CD4-positive, alpha-beta T cell treated with Interleukin-6 for 4 hours (primary cell): ENCODE data around the gene GUCY2D.
A peak's percentile ranks its signal among the peaks of the same experiment; 100 is the strongest.
"Not testable (repeated sequence)": the region's sequence is repeated elsewhere in the genome, so short reads cannot be mapped to it uniquely, and the experiment has no call there.

Experiments
- DNase-seq: peaks from one replicate; pipeline ENCODE4 v3.0.0-alpha.2; 2020; ENCODE audit warnings: mixed read lengths

The GUCY2D gene

DNA sequence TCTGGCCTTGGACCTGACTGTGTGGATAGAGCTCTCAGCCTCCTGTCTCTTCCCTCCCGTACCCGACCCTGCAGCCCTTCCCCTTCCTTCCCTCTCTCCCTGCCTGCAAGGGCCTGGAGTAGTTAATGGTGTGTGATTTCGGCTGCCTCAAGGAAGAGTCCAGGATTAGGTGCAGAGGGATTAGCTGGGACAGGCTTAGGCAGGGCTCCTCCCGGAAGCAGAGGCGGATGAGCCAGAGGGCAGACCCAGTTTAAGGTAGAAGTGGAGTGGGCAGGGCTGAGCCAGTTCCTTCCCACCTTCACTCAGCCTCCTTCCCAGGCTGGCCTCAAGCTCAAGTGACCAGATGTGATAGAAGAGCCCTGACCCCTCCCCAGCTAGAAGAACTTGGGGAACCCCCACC, 16.8 kb downstream of the GUCY2D start:
- no peak for DNase-seq

DNA sequence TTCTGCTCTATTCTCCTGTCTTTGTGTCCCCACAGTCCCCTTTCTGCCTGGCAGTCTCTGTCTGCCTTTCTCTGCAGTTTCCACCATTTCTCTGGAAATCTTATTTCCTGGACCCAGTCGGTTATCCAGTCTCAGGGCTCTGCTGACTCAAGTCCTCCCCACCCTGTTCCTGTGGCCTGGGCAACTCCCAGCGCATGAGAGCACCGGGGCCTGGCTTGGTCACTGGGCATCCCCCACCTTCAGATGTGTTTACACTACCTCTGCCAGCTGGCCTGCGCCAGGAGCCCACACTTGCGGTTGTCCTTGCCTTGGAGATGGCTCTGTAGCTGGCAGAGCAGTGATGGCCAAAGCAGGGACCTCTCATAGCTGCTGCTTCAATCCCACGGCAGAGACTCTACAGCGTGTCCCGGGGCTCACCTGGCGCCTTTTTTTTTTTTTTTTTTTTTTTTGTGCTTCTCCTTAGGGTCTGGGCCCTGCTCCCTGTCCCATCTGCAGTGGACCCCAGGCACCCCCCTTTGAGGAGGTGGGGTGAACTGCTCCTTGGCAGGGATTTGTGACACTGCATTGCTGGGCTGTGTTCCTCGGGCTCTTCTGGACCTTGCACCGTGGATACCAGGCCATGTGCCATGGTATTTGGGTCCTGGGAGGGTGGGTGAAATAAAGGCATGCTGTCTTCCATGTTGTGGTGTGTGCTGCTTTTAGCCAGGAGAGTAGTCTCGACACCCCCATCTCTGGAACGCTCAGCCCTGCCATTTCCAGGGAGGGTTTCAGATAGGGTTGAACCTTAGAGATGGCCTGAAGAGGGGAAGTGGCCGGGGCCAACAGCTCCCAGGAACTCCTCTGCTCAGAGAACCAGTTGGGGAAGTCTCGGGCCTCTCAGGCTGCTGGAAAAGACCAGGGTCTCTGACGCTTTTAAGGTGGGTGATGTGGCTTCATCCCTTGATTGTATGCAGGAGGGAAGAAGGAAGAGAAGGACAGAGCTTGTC, 17.5 kb downstream of the GUCY2D start:
- no peak for DNase-seq

DNA sequence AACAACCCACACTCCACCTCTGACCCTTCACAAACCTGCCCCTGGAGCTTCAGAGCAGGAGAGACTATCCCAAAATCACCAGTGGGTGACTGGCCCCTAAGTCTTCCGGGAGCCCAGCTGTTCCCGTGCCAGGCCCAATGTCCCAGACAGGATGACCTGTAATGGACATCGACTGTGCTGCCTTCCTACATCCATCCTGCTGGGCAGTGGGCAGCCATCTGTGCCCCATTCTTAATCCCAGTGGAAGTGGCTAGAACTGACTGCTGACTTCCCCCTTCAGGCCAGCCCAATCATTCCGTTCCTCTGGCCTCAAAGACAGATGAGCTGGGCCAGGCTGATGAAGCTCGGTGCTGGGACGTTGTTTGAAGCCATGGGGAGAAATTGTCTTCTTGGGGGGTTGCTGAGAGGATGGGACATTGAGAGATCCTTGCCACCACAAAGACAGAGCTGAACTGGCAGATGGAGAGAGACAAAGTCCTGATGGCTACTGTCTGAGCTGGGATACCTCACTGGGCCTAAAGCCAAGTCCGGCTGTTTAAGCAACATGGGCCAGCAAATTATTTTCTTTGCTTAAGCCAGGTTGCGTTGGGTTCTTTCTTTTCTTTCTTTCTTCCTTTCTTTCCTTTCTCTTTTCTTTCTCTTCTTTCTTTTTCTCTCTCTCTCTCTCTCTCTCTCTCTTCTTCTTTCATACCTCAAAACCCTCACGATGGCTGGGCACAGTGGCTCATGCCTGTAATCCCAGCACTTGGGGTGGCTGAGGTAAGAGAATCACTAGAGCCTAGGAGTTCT, 18.6 kb downstream of the GUCY2D start:
- no peak for DNase-seq

DNA sequence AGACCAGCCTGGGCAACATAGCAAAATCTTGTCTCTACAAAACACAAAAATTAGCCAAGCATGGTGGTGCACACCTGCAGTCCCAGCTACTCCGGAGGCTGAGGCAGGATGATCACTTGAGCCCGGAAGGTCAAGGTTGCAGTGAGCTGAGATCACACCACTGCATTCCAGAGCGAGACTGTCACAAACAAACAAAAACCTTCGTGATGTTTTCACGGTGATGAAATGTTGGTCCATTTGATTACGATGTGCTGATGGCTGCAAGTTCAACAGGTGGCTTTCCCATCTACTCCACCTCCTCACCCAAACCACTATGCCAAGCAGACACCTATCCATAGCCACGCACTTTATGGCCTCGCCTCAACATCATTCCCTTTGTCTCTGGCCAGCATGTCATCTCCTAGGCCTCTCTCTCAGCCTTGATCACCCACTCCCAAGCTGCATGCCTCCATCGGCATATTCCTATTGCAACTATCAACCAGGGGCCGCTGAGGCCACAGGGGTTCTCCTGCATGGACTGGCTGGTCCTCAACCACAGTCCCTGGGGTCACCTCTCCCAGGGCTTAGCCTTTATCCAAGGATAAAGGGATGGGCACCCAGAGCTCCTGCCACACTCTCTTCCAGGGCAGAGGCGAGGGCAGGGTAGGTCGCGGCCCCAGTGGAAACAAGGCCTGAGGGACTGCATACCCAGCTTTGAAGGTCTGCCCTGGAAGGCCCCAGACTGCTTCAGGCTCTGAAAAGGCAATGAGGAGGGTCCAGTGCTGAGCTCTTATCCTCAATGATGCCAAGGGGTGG, 19.3 kb downstream of the GUCY2D start:
- DNase-seq, result no peak

DNA sequence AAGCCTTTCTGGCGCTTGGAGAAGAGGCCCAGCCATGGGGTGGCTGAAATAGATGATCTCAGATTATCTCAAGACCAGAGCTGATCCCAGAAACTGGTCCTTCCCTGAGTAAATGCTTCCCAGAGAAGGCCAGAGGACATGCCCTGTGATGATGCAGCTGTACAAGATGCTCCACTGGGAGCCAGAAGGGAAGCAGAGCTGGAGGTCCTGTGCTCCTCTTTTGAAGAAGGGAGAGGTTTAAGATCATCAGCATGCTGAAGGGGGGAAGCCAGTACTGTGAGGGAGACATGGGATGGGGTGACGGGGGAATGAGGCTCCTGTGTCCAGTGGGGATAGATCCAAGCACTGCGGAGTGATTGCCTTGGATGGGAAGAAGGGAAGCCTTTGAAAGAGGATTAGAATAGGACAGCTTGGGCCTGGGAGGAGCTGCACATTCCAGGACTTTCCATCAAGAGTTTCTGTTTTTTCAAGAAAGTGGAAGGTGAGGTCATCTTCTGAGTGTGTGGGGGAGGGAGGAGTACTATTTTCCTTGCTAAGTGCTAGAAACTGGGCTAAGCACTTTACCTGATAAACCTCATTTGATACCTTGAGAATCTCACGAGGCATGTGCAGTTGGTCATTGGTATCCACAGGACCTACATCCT, 20.1 kb downstream of the GUCY2D start:
- DNase-seq, result no peak

DNA sequence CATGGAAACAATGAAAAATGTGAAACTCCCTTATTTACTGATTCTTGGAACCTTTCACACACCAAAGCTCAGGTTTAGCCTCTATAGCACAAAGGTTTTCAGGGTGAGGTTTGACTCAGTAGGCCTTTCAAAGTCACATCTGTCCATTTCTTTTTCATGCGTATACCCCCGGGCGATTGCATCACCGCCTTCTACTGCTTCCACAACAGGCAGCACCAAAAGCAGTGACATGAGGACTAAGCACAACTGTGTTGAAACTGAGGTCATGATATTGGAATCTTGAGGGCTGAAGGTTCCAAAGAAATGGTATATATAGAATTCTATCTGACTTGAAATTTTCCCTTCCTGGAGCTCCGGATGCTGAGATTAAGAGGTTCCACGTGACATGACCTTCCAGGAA, 21.7 kb downstream of the GUCY2D start:
- not testable (repeated sequence) for DNase-seq

DNA sequence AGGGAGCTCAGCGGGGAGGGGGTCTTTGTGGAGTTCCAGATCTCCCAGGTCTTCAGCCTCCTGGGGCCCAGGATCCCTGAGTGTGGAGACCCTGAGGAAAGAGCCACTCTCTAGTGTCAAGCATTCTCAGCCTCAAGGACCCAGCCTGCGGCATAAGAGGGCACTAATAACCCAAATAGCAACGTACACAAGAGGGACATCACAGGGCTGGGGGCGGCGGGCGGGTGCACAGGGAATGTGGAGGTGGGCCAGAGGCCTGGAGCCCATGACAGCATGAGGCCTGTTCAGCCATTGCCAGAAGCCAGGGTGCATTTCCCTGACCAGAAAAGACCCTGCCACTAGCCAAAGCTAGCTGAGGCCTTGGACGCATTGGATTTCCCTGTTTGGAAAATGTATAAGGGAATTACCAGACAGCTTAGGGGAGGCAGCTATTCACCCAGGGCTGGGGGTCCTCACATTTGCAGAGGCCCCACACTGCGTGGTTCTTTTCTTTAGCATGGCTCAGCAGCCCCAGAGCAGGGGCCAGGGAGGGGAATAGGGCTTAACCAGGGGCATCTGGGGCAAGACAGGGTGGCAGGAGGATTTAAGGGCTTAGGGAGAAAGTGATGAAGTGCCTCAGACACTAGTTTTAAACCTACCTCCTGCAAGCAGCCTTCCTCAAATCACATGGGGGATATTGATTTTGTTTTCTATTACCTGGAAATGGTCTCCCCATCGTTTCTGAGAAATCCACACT, 22.9 kb downstream of the GUCY2D start:
- DNase-seq, result no peak

DNA sequence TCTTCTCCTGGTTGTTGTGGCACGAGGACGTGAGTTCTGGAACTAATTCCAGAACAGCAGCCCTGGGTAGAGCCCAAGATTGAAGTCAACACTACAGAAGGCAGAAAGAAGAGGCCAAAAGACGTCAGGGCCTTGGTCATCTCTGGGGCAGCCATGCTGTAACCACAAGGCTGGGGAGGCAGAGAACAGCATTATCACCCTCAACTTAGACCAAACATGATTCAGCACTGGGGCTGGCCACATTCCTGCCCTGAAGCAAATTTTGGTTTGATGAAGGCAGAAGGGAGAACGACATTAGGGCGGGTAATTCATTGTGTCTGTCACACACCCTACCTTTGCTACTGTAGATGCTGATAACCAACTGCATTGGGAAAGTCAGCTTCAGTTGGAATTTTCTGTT, 26.7 kb downstream of the GUCY2D start:
- no peak for DNase-seq

DNA sequence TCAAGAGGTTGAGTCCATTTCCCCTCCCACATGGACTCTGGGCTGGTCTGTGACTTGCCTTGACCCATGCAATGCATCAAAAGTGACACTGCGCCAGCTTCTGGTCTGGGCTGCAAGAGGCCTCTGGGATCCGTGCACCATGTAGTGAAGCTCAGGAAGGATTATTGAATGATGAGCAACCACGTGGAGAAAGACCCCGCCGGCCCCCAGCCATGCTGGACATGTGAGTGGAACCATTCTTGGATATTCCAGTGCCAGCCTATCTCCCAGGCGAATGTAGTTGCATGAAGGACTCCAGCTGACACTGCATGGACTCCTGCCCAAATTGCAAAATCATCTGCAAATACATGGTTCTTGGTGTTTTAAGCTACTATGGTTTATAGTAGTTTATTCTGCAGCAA, 28.8 kb downstream of the GUCY2D start:
- DNase-seq, result no peak

DNA sequence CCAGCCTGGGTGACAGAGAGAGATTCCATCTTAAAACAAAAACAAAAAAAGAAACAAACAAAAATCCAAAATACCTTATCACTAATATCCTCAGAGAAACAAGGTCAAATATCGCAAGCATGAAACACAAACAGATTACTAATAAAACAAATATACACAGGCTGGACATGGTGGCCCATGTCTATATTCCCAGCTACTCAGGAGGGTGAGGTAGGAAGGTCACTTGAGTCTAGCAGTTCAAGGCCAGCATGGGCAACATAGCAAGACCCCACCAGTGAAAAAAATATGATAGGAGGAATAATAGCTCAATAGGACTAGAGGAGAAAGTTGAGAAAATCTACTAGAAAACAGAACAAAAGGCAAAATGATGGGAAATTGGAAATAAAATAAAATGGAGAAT, 29.5 kb downstream of the GUCY2D start:
- DNase-seq, result no peak

DNA sequence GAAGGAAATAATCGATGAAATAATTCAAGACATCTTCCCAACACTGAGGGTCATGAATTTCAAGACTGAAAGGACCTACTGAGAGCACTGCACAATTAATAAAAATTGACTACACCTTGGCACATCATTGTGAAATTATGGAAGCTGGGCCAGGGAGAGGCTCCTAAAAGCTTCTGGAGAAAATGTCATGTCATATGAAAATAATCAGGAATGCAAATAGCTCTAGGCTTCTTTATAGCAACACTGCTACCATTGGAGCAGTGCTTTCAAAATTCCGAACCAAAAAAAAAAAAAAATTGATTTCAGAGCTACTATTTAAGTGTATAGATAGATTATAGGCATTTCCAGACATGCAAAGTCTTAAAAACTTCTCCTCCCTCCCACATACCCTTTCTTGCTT, 30.0 kb downstream of the GUCY2D start:
- no peak for DNase-seq

DNA sequence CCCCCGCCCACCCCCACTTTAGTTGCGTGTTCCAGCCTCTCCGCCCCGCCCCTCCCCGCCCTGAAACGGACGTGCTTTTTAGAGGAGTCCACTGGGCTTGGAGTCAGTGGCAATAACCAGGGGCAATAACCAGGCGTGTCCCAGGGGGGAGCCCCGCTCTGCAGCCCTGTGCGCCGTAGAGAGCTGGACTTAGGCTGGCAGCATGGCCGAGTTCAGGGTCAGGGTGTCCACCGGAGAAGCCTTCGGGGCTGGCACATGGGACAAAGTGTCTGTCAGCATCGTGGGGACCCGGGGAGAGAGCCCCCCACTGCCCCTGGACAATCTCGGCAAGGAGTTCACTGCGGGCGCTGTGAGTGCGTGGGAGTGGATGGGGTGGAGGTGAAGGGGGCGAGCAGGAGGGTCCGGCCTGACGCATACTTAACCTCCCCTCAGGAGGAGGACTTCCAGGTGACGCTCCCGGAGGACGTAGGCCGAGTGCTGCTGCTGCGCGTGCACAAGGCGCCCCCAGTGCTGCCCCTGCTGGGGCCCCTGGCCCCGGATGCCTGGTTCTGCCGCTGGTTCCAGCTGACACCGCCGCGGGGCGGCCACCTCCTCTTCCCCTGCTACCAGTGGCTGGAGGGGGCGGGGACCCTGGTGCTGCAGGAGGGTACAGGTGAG, 36.7 kb downstream of the GUCY2D start, which contains the start of gene ALOX15B:
TSS of gene ALOX15B (plus strand) at position 106 of the 657 bp plus-strand sequence. CDS start at position 203, 97 bp downstream.
- peak; percentile 8 for DNase-seq

DNA sequence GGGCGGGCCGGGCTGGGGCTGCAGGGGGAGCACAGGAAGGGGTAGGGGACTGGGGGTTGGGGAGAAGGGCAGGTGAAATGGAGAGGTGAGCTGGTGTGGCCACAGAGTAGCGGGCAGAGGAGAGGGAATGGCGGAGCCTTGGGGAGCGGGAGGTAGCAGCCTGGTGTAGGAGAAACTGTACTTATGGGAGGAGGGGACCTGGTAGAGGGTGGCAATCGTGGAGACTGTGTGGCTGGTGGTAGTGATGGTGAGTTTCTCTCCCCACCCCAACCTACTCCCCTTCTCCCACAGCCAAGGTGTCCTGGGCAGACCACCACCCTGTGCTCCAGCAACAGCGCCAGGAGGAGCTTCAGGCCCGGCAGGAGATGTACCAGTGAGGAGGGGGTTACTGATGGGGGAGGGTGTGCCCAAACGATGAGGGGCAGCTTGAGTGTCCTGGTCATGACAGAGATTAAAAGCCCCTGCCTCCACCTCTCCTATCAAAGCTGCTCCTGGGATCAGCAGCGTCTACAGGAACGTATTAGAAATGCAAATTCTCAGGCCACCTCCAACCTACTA, 37.3 kb downstream of the GUCY2D start:
- DNase-seq, result no peak

DNA sequence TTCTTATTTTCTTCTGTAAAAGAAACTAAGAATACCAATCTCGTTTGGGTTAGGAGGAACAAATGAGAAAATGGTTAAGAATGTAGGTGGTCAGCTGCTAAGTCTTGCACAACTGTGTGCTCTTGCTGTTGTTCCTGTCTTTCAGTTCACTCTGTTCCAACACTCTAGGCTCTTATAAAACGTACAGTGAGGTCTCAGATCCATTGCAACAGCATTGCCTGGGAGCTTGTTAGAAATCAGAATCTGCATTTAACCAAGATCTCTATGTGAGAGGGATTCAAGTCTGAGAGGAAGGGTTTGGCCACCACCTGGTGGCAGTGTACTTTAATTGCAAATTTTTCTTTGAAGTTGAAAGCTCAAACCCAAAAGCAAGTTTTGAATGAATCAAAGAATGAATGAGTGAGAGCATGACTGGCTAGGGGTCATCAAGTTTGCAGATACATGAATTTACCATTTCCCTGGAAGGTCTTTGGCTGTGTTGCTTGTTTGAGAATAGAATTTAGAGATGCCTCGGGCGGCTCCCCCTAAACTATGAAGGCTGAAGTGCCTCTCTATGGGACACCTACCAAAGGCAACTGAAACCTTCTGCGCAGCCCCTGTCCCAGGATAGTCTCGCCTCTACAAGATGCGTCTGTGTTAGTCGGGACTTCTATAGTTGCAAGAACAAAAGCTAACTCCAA, 39.0 kb downstream of the GUCY2D start:
- peak; percentile 45 for DNase-seq

DNA sequence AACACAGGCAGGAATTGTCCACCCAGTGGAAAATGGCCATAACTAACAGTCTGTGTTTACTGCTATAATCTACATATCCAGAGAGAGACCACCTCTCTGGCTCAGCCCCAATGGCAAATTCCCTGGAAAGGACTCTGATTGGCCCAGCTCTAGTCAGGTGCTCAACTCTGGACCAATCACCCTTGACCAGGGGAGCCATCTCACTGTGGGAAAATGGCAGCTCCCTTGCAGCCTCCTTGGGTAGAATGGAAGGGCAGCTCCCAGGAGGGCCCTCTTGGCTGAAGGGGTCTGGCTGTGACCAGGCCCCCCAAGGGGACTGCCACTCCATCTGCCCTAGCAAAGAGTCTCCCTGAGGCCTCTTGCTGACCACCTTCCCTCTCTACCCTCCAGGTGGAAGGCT, 39.6 kb downstream of the GUCY2D start:
- DNase-seq, result no peak

DNA sequence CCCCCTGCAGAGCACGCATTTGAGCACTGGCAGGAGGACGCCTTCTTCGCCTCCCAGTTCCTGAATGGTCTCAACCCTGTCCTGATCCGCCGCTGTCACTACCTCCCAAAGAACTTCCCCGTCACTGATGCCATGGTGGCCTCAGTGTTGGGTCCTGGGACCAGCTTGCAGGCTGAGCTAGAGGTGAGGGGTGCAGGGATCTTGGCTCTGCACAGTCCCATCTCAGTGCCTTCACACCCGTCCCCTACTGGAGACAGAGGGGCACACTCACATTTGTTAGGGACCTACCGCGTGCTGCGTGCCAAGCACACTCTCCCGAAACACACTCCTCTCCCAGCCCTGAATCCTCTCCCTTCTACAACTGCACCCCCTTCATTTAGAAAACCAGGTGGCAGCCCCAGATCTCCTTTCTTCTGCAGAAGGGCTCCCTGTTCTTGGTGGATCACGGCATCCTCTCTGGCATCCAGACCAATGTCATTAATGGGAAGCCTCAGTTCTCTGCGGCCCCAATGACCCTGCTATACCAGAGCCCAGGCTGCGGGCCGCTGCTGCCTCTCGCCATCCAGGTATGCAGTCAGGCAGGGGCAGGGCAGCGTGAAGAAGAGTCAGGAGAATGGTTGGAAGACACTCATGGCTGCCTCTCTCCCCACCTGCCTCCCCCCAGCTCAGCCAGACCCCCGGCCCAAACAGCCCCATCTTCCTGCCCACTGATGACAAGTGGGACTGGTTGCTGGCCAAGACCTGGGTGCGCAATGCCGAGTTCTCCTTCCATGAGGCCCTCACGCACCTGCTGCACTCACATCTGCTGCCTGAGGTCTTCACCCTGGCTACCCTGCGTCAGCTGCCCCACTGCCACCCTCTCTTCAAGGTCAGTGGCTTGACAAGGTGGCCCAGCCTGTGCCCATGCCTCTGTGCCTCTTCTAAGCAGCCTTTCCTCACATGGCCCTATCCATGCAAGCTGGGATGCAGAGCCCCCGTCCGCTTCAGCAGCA, 42.7 kb downstream of the GUCY2D start:
- DNase-seq, result no peak

DNA sequence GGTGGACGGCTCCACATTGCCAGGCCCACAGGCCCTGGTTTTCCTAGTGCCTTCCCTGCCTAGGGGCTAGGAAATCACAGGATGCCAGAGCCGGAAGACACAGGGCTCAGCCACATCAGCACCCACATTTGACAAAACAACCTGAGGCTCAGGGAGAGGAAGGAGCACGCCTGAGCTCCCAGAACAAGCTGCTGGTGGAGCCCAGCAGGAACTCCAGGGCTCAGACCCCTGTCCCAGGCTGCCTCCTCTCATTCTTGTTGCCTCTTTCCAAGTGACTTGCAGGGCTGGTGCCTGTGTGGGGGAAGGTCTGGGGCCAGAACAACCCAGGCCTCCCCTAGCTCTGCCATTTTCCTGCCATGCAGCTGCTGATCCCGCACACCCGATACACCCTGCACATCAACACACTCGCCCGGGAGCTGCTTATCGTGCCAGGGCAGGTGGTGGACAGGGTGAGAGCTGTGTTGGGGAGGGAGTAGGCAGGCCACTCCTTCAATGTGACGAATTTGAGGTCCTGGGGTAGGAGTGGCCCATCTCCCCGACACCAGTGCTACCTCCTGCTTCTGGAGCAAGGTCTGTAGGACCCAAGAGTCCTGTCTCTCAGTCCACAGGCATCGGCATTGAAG, 44.0 kb downstream of the GUCY2D start:
- DNase-seq, result no peak
